IPS-18c (cell line): ENCODE measurements around the gene CAMTA1.

Experiments
- H3K4me3 ChIP-seq: 2 replicates; pipeline ENCODE4 v1.7.0; 2013; ENCODE audit warnings: low read depth, mild to moderate bottlenecking, low read length, moderate library complexity; ENCODE audit not compliant: insufficient read depth
- H3K9me3 ChIP-seq: one replicate; pipeline ENCODE4 v1.6.1; 2013; ENCODE audit warnings: mild to moderate bottlenecking, low read length, moderate library complexity; ENCODE audit not compliant: control insufficient read depth, insufficient read depth

The CAMTA1 gene

GRCh38 chr1:6922096-6922931, 137.1 kb downstream of the CAMTA1 start:
- peaks cover 5% of the 10 kb centered on the region for H3K9me3 ChIP-seq
- no peak overlapping the region for H3K4me3 ChIP-seq

GRCh38 chr1:6923012-6923411, 137.8 kb downstream of the CAMTA1 start:
- Histone ChIP-seq H3K9me3 (peaks cover 5% of the 10 kb centered on the region), H3K4me3 (no peak overlapping the region)

GRCh38 chr1:6923416-6923815, 138.2 kb downstream of the CAMTA1 start:
- Histone ChIP-seq H3K9me3 (peaks cover 5% of the 10 kb centered on the region), H3K4me3 (no peak overlapping the region)

- peaks cover 5% of the 10 kb centered on the region for H3K9me3 ChIP-seq
- no peak overlapping the region for H3K4me3 ChIP-seq
These were observed 139.0 kb downstream of the CAMTA1 start for GRCh38 chr1:6923955-6924881.

- H3K4me3 ChIP-seq, result no peak overlapping the region
- peaks cover 5% of the 10 kb centered on the region for H3K9me3 ChIP-seq
These were observed 139.6 kb downstream of the CAMTA1 start for GRCh38 chr1:6924891-6925290.

- H3K4me3 ChIP-seq, result no peak overlapping the region
- H3K9me3 ChIP-seq, result no peaks in the 10 kb centered on the region
These were observed 142.4 kb downstream of the CAMTA1 start for GRCh38 chr1:6927626-6928025.

GRCh38 chr1:6928106-6928885, 143.0 kb downstream of the CAMTA1 start:
- Histone ChIP-seq H3K9me3 (no peaks in the 10 kb centered on the region), H3K4me3 (no peak overlapping the region)

GRCh38 chr1:6930732-6931300, 145.6 kb downstream of the CAMTA1 start:
- Histone ChIP-seq H3K9me3 (no peaks in the 10 kb centered on the region), H3K4me3 (no peak overlapping the region)

GRCh38 chr1:6935361-6935883, 150.2 kb downstream of the CAMTA1 start:
- H3K4me3 ChIP-seq, result no peak overlapping the region
- no peaks in the 10 kb centered on the region for H3K9me3 ChIP-seq

- Histone ChIP-seq H3K9me3 (no peaks in the 10 kb centered on the region), H3K4me3 (no peak overlapping the region)
These were observed 150.8 kb downstream of the CAMTA1 start for GRCh38 chr1:6935911-6936690.

- no peak overlapping the region for H3K4me3 ChIP-seq
- H3K9me3 ChIP-seq, result no peaks in the 10 kb centered on the region
These were observed 151.8 kb downstream of the CAMTA1 start for GRCh38 chr1:6937048-6937447.

GRCh38 chr1:6939363-6939762, 154.1 kb downstream of the CAMTA1 start:
- no peak overlapping the region for H3K4me3 ChIP-seq
- no peaks in the 10 kb centered on the region for H3K9me3 ChIP-seq

GRCh38 chr1:6941786-6942185, 156.5 kb downstream of the CAMTA1 start:
- Histone ChIP-seq H3K9me3 (no peaks in the 10 kb centered on the region), H3K4me3 (no peak overlapping the region)

- no peak overlapping the region for H3K4me3 ChIP-seq
- H3K9me3 ChIP-seq, result no peaks in the 10 kb centered on the region
These were observed 157.7 kb downstream of the CAMTA1 start for GRCh38 chr1:6942990-6943389.

GRCh38 chr1:6944434-6944833, 159.2 kb downstream of the CAMTA1 start:
- Histone ChIP-seq H3K9me3 (no peaks in the 10 kb centered on the region), H3K4me3 (no peak overlapping the region)

- no peak overlapping the region for H3K4me3 ChIP-seq
- H3K9me3 ChIP-seq, result no peaks in the 10 kb centered on the region
These were observed 162.7 kb downstream of the CAMTA1 start for GRCh38 chr1:6947952-6948351.
